ENCODE results near the gene AAGAB.
A peak's percentile ranks its signal among the peaks of the same experiment; 100 is the strongest.
"Not testable (repeated sequence)": the region's sequence is repeated elsewhere in the genome, so short reads cannot be mapped to it uniquely, and the experiment has no call there.

Gene AAGAB

DNA sequence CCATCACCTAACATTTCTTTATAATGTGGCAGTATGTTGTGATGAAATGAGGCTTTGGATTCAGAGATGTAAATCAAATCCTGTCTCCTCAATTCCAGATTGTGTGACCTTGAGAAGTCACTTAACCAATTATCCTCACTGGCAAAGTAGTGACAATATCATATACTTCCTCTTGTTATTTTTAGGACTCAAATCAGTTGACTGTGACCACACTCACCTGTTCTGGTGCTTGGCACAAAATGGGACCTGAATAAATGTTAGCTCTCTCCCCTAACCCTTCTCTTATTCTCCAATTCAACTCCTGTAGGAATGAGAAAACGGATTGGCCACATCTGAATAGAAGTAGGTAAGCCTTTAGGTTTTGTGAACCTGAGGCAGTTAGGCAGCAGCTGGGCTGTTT is 42.2 kb upstream of the AAGAB start:
- Histone ChIP-seq H2AFZ (ENCODE audit: low read depth, low read length) (no peak overlapping the region), H3K4me2 (ENCODE audit: low read length) (peak overlapping the region; percentile 23; the same call in 1 of the 2 replicates), H3K4me3 (ENCODE audit: low read length) (no peak overlapping the region), H3K9me3 (ENCODE audit: insufficient read depth, low read length) (no peaks in the 10 kb centered on the region), H3K9ac (ENCODE audit: low read length) (no peak overlapping the region), H4K20me1 (ENCODE audit: insufficient read depth, low read length) (no peaks in the 10 kb centered on the region), H3K36me3 (replicated peaks; ENCODE audit: low read depth, low read length) (no peaks in the 10 kb centered on the region), H3K27ac (ENCODE audit: low read length) (no peak overlapping the region), H3K79me2 (ENCODE audit: low read length) (no peaks in the 10 kb centered on the region), H3K4me1 (ENCODE audit: low read length) (peaks cover 22% of the 10 kb centered on the region), H3K27me3 (ENCODE audit: low read depth, low read length) (no peaks in the 10 kb centered on the region)
- TF ChIP-seq CTCF (IDR thresholded peaks at IDR 0.05; ENCODE audit: low read depth, low read length) (no peak), EZH2phosphoT487 (IDR thresholded peaks at IDR 0.05; ENCODE audit: low read depth) (no peak)

- Histone ChIP-seq H3K9ac (ENCODE audit: low read length) (no peak overlapping the region), H3K4me3 (ENCODE audit: low read length) (no peak overlapping the region), H3K4me2 (ENCODE audit: low read length) (peak overlapping the region; percentile 23), H3K79me2 (ENCODE audit: low read length) (no peaks in the 10 kb centered on the region), H4K20me1 (ENCODE audit: insufficient read depth, low read length) (no peaks in the 10 kb centered on the region), H3K27me3 (ENCODE audit: low read depth, low read length) (no peaks in the 10 kb centered on the region), H3K36me3 (replicated peaks; ENCODE audit: low read depth, low read length) (no peaks in the 10 kb centered on the region), H3K9me3 (ENCODE audit: insufficient read depth, low read length) (no peaks in the 10 kb centered on the region), H3K4me1 (ENCODE audit: low read length) (peaks cover 22% of the 10 kb centered on the region), H2AFZ (ENCODE audit: low read depth, low read length) (no peak overlapping the region), H3K27ac (ENCODE audit: low read length) (no peak overlapping the region)
- TF ChIP-seq CTCF (IDR thresholded peaks at IDR 0.05; ENCODE audit: low read depth, low read length) (no peak), EZH2phosphoT487 (IDR thresholded peaks at IDR 0.05; ENCODE audit: low read depth) (no peak)
These were observed 41.7 kb upstream of the AAGAB start for GRCh38 chr15:67296188-67296587.

DNA sequence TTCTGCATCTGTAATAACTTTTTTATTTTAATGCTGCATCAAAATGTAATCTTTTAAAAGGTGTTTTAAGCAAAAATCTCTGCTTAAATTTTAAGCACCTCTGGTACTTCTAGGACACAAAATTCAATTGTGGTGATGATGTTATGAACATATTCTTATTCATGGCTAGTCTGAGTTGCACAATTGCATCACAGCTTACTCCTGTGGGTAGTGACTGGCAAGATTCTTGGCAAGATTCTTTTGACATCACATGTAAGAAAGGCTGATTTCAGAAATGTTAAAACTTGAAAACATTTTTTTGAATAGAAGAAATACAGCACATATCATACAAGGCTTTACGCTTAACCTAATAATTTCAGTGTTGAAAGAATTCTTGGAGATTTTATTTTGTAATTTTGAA is 35.9 kb upstream of the AAGAB start:
- no peaks in the 10 kb centered on the region for H3K27me3 ChIP-seq (ENCODE audit: low read depth, low read length)
- H3K27ac ChIP-seq (ENCODE audit: low read length): no peak overlapping the region
- no peak overlapping the region for H3K4me2 ChIP-seq (ENCODE audit: low read length)
- H3K4me3 ChIP-seq (ENCODE audit: low read length): no peak overlapping the region
- no peak overlapping the region for H2AFZ ChIP-seq (ENCODE audit: low read depth, low read length)
- H4K20me1 ChIP-seq (ENCODE audit: insufficient read depth, low read length): no peaks in the 10 kb centered on the region
- no peaks in the 10 kb centered on the region; the same call in 1 of the 2 replicates for H3K9me3 ChIP-seq (ENCODE audit: insufficient read depth, low read length)
- no peaks in the 10 kb centered on the region for H3K79me2 ChIP-seq (ENCODE audit: low read length)
- peaks cover 4% of the 10 kb centered on the region for H3K4me1 ChIP-seq (ENCODE audit: low read length)
- TF ChIP-seq EZH2phosphoT487 (IDR thresholded peaks at IDR 0.05; ENCODE audit: low read depth) (no peak), CTCF (IDR thresholded peaks at IDR 0.05; ENCODE audit: low read depth, low read length) (no peak)
- no peaks in the 10 kb centered on the region for H3K36me3 ChIP-seq (replicated peaks; ENCODE audit: low read depth, low read length)
- no peak overlapping the region for H3K9ac ChIP-seq (ENCODE audit: low read length)

- H3K79me2 ChIP-seq (ENCODE audit: low read length); H3K4me3 ChIP-seq (ENCODE audit: low read length); H3K36me3 ChIP-seq (replicated peaks; ENCODE audit: low read depth, low read length); H4K20me1 ChIP-seq (ENCODE audit: insufficient read depth, low read length); H3K27me3 ChIP-seq (ENCODE audit: low read depth, low read length); H3K9ac ChIP-seq (ENCODE audit: low read length); H3K4me2 ChIP-seq (ENCODE audit: low read length); H3K27ac ChIP-seq (ENCODE audit: low read length); H3K4me1 ChIP-seq (ENCODE audit: low read length); H3K9me3 ChIP-seq (ENCODE audit: insufficient read depth, low read length); H2AFZ ChIP-seq (ENCODE audit: low read depth, low read length): not testable (repeated sequence)
These were observed 31.9 kb upstream of the AAGAB start for GRCh38 chr15:67286400-67286799.

DNA sequence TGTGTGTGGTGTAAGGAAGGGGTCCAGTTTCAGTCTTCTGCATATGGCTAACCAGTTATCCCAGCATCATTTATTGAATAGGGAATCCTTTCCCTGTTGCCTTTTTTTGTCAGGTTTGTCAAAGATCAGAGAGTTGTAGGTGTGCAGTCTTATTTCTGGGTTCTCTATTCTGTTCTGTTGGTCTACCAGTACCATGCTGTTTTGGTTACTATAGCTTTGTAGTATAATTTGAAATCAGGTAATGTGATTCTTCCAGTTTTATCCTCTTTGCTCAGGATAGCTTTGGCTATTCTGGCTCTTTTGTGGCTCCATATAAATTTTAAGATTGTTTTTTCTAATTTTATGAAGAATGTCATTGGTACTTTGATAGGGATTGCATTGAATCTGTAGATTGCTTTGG is 31.2 kb upstream of the AAGAB start:
- not testable (repeated sequence) for H2AFZ ChIP-seq (ENCODE audit: low read depth, low read length); H3K27ac ChIP-seq (ENCODE audit: low read length); H3K36me3 ChIP-seq (replicated peaks; ENCODE audit: low read depth, low read length); H3K4me2 ChIP-seq (ENCODE audit: low read length); H3K9me3 ChIP-seq (ENCODE audit: insufficient read depth, low read length); H3K9ac ChIP-seq (ENCODE audit: low read length); H3K79me2 ChIP-seq (ENCODE audit: low read length); H3K4me1 ChIP-seq (ENCODE audit: low read length); H4K20me1 ChIP-seq (ENCODE audit: insufficient read depth, low read length); H3K4me3 ChIP-seq (ENCODE audit: low read length); H3K27me3 ChIP-seq (ENCODE audit: low read depth, low read length)
